Epidermal melanocyte (primary cell): Measurements from ENCODE around the gene RAD51B.
"Not testable (repeated sequence)": the region's sequence is repeated elsewhere in the genome, so short reads cannot be mapped to it uniquely, and the experiment has no call there.

Experiments
- DNase-seq: peaks from one replicate; pipeline ENCODE4 v3.0.0; 2011; ENCODE audit warnings: low spot score; ENCODE audit not compliant: insufficient read length

The RAD51B gene

GRCh38 chr14:68424443-68425172 lies 605.0 kb downstream of the RAD51B start:
- no peak for DNase-seq

- DNase-seq, result no peak
Measured at GRCh38 chr14:68426661-68427549, 607.3 kb downstream of the RAD51B start.

DNA sequence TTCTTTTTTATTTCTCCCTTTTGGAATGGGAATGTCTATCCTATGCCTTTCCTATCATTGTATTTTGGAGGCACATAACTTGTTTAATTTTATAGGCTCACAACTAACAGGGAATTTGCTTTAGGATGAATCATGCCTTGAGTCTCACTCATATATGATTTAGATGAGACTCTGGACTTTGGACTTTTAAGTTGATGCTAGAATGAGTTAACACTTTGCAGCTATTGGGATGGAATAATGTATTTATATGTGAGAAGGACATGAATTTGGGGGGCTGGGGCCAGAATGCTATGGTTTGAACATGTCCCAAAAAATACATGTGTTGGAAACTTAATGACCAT lies 607.9 kb downstream of the RAD51B start:
- no peak for DNase-seq

DNA sequence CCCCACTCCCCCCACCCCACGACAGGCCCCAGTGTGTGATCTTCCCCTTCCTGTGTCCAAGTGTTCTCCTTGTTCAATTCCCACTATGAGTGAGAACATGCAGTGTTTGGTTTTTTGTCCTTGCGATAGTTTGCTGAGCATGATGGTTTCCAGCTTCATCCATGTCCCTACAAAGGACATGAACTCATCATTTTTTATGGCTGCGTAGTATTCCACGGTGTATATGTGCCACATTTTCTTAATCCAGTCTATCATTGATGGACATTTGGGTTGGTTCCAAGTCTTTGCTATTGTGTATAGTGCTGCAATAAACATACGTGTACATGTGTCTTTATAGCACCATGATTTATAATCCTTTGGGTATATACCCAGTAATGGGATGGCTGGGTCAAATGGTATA lies 609.3 kb downstream of the RAD51B start:
- DNase-seq, result not testable (repeated sequence)

GRCh38 chr14:68434173-68434572 lies 614.6 kb downstream of the RAD51B start:
- DNase-seq, result not testable (repeated sequence)

- not testable (repeated sequence) for DNase-seq
Measured at GRCh38 chr14:68435631-68436030, 616.1 kb downstream of the RAD51B start.

DNA sequence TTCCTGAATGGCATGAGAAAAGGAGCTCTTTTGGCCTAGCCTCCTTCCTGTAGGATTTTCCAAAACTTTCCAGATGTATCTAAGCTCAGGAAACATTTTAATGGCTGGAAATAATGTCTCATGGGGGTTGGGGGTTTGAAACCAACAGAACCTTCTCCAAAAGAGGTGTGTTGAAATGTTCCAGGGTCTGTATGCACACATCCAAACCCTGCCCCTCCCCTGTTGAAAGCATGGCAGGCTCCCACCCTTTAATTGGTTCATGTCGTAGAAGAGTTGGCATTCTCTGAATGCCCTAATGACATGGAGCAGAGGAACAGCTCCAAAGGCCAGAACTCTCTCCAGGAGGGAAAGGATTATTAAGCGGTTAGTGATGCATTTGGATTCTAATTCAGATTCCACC lies 620.1 kb downstream of the RAD51B start:
- no peak for DNase-seq

DNA sequence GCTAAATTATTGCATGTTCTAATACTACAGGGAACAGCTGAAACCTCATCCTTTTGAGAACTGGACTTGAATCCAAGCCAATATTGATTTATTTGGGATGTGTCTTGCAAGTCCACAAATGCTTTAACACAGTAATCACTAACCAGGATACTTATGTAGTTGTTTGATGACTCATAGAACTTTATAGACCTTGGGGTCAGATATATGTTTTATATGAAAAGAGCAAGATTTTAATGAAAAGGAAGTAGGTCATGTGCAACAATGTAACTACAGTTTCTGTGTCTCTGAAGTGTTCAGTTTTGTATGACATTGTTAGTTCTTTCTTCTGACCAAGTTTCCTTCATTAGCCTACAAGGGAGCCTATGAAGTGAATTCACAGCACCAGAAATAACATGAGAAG lies 621.2 kb downstream of the RAD51B start:
- DNase-seq, result no peak

DNA sequence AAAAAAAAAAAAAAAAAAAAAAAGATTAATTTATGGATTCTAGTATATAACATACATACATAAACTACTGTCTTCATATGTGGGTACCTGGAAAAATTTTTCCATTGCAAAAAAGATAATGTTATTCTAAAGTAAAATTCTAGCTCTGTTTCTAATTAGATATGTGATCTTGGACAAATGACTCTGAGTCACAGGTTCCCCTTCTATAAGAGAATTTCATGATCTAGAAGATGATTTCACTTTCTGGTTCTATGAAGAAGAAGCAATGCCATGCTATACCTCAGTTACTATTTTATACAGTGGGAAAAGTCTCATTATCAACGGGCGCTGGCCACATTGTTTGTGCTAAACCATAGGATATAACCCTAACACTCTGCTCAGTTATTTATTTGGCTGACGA lies 622.0 kb downstream of the RAD51B start:
- DNase-seq, result no peak

DNA sequence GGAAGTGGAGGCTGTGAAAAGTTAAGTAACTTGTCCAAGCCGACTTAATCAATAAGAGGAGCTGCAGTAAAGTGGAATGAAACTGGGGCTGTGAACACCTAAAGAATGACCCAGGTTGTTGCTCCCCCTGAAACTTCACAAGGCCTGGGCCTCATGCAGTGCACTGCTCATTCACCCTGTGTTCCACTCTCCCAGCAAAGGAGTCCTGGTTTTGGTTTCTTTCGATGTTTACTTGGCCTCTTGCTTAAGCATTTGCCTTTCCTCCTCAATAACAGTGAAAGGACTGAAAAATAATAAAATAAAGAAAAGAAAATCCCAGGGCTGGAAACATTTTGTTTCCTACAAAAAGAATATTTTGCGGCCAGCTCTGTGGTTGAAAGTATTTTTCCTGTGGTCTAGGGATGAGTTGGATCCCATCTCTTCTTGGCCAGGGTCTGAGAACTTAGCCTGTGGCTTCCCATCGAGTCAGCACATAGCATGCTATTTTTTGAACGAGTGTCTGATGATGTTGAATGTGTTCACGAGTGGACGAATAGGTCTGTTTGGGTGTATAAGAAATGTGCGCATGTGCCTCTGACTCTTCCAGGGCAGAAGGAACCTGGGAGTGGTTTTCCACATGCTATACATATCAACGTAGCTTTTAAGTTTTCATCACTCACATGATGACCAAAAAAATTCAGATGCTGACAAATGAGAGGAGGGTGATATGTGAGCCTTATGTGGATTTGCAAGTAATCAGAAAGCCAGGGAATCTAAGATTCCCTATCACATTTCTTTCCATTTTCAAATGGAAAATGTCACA lies 623.5 kb downstream of the RAD51B start:
- DNase-seq, result no peak

- peak; percentile 87 for DNase-seq
Measured at GRCh38 chr14:68444449-68445168, 625.0 kb downstream of the RAD51B start.

GRCh38 chr14:68446243-68447040 lies 626.9 kb downstream of the RAD51B start:
- DNase-seq, result no peak

DNA sequence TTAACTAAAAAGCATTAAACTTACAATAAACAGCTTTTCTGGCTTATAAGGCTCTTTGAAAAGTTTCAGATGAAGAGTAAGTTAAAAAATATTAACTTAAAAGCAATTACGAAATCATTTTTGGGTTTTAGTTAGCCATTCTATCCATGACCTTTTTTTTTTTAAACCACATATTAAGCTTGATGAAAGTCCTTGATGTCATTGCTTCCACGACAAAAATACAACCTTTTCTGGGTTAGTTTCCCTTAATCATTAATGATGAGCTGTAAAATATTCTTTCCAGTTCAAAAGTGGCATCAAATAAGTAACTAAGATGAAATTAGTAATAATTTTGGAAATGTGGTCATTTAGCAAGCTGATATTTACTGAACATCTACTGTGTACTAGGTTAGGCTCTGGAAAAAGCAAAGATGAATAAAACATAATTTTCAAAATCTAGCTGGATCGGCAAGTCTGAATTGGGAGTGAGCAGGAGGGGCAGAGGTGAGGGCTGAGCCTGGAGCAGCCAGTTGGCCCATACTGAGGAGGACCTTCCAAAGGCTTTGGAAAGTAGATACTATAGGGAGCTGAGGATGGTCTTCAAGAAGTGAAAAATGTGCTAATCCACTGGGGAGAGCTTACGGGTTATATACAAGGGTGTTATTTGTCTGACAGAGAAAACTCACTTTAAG lies 628.1 kb downstream of the RAD51B start:
- DNase-seq, result no peak

- DNase-seq, result no peak
Measured at GRCh38 chr14:68448252-68448902, 628.8 kb downstream of the RAD51B start.

GRCh38 chr14:68449561-68450181 lies 630.1 kb downstream of the RAD51B start:
- DNase-seq, result no peak

- DNase-seq, result no peak
Measured at GRCh38 chr14:68450391-68451120, 631.0 kb downstream of the RAD51B start.

DNA sequence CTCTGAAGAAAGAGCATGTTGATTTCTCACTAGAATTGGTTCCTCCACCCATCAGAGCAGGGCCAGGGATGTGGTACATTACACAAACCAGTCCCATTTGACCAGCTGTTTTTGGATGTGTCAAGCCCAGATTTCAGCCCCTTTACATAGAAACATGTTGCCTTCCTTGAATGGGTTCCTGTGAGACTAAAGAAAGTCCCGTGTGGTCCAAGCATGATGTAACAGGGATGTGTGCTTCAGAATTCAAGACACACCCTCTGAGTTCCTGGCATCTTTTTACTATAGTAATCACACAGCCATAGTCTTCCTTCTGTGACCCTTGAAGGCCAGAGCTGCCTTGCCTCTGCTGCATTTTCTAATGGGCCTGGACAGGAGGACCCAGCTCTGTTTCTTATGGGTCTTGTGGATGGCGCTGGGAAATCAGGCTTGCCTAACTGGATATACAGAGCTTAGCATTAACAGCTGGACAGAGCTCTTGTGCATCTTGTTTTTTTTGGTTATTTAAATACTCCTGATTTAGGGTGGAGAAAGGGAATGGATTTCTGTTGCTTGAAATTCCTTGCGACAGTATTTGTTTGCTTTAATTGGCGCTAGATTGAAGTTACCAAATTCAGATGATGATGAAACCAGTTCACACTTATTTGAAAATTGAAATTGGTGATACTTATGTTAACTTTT lies 632.3 kb downstream of the RAD51B start:
- DNase-seq, result no peak

- DNase-seq, result no peak
Measured at GRCh38 chr14:68458253-68458652, 638.7 kb downstream of the RAD51B start.
